Tibial nerve (tissue), 4 donors: ENCODE results near the gene ARHGEF1.

Experiments used
- EP300 ChIP-seq, 2 donors: sonication (generic); formaldehyde crosslinking; IDR thresholded peaks; one replicate each; pipeline ENCODE4 v1.6.1; 2017; ENCODE audit warnings: antibody characterized with exemption in 2 of 2, mild to moderate bottlenecking in 1 of 2
- POLR2A ChIP-seq, 2 donors: fragments of 450-650 bp; IDR thresholded peaks; one replicate each; pipeline ENCODE4 v1.6.1; 2017; ENCODE audit warnings: antibody characterized with exemption in 2 of 2, mild to moderate bottlenecking in 2 of 2, moderate library complexity in 2 of 2
- TF ChIP-seq, protein P1 (sequence below), 5 experiments: fragments of 200-600 bp in 3 of 5; fragments of 450-650 bp in 2 of 5; sonication (generic) in 3 of 5; IDR thresholded peaks; one replicate each; pipeline ENCODE4 v1.5.1; 2016 to 2019; ENCODE audit warnings: antibody characterized with exemption in 5 of 5, mild to moderate bottlenecking in 3 of 5, moderate library complexity in 2 of 5

DNA sequence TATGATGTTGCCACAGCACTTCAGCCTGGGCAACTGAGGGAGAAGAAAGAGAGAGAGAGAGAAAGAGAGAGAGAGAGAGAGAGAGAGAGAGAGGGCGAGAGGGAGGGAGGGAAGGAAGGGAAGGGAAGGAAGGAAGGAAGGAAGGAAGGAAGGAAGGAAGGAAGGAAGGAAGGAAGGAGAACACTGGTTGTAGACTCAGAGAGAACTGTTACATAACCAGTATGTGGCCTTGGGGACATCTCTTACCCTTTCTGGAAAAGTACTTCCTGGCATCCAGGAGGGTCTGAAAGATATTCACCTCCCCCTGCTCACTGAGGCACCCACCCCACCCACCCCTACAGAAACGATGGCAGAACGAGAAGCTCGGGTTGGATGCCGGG, 2.7 kb upstream of the ARHGEF1 start:
- no peak for TF ChIP-seq EP300 (IDR thresholded peaks at IDR 0.05)
- TF ChIP-seq, protein P1, sequence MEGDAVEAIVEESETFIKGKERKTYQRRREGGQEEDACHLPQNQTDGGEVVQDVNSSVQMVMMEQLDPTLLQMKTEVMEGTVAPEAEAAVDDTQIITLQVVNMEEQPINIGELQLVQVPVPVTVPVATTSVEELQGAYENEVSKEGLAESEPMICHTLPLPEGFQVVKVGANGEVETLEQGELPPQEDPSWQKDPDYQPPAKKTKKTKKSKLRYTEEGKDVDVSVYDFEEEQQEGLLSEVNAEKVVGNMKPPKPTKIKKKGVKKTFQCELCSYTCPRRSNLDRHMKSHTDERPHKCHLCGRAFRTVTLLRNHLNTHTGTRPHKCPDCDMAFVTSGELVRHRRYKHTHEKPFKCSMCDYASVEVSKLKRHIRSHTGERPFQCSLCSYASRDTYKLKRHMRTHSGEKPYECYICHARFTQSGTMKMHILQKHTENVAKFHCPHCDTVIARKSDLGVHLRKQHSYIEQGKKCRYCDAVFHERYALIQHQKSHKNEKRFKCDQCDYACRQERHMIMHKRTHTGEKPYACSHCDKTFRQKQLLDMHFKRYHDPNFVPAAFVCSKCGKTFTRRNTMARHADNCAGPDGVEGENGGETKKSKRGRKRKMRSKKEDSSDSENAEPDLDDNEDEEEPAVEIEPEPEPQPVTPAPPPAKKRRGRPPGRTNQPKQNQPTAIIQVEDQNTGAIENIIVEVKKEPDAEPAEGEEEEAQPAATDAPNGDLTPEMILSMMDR (IDR thresholded peaks at IDR 0.05): no peak
- no peak for TF ChIP-seq POLR2A (IDR thresholded peaks at IDR 0.05)
